Smooth muscle cell of the brain vasculature (primary cell): ENCODE measurements around the gene FXYD7.

Source experiments
- DNase-seq: peaks from one replicate; pipeline ENCODE4 v3.0.0-alpha.2; 2012; ENCODE audit warnings: low read depth, low spot score

FXYD7 gene

GRCh38 chr19:35199481-35199880, 56.4 kb downstream of the FXYD7 start:
- DNase-seq, result no peak

DNA sequence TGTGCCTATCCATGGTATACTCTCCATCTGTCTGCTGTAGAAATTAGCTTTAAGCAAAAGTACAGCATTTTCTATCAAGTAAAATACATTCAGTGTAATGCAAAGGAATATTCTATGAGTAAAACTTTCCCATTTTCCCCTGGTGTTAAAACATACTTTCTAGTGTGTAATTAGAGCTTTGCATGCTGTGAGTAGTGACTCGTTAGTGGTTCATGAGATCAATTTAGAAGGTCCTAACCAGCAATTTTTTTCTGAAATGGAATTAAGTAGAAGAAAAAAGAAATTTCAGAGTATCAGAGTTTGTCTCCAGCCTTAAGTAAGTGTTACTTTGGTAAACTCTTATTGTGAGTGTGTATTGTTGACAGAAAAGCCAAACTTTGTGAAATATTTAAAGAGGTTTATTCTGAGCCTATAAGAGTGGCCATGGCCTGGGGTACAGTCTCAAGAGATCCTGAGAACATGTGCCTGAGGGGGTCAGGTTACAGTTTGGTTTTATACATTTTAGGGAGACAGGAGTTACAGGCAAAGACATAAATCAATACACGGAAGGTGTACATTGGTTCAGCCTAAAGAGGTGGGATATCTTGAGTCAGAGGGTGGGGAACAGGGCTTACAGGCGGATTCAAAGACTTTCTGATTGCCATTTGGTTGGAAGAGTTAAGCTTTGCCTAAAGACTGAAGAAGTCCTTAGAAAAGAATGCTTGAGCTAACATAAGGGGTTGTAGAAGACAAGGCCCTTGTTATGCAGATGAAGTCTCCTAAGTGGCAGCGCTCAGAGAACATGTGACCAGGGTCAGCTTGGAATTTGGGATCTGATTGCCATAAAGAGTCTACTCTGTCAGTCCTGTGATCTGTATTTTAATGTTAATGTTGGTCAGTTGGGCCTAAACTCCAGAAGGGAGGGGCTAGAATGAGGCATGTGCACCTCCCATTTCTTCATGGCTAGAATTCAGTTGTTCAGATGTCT, 60.0 kb downstream of the FXYD7 start:
- DNase-seq, result no peak
